ENCODE results near the gene VIL1.
A peak's percentile ranks its signal among the peaks of the same experiment; 100 is the strongest.

VIL1 gene

DNA sequence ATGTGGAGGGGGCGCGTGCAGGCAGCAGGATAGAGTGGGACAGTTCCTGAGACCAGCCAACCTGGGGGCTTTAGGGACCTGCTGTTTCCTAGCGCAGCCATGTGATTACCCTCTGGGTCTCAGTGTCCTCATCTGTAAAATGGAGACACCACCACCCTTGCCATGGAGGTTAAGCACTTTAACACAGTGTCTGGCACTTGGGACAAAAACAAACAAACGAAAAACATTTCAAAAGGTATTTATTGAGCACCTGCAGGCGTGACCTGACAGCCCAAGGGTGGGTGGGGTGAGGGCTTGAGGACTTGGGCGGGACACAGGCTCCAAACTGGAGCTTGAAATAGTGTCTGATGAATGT lies 23.9 kb upstream of the VIL1 start:
- DNase-seq: no peak

DNA sequence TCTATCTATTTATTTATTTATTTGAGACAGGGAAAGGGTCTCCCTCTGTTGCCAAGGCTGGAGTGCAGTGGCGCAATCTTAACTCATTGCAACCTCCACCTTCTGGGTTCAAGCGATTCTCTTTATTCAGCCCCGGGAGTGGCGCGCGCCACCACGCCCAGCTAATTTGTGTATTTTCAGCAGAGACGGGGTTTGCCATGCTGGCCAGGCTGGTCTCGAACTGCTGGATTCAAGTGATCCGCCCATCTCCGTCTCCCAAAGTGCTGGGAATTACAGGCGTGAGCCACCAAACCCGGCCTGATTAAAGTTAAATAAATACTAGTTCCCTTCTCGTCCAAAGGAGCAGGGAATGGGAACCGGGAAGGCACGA lies 23.5 kb upstream of the VIL1 start:
- DNase-seq: no peak

DNA sequence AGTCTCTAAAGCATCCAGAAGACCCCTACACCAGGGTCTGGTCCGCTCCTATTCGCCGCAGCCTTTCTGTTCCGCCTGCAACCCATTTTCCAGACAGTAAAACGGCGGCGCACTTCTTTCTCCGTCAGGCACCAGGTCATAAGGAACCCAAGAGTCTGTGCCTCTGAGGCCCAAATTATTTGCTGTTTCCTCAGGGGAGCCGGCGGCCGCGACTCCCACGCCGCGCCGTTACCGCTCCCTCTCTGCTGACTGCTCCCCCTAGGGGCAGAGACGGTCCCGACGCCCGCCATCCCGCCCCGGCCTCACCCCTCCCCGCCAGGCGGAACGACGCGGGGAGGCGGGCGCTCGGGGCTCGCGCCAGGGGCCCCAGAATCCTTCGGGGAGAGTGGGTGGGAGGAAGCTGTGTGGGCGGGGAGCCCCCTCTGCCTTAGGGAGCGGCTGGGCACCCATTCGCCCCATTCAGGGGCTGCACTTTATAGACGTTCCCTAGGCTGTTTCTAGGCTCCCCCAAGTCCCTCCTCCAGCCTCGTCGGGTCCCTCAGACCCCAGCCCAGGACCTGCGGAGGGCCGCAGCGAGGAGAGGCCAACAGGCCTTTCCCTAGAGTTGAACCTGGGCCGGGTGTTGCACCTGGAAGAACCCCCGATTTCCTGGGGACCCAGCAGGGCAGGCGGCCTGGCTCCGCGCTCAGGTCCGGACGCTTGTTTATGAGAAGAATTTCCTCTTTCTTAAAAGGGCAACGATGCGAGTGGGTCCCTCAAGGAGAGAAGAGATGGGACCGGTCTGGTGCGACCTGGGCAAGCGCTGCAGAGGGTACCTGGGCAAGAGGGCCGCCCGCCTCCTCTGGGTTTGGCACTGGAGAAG lies 22.9 kb upstream of the VIL1 start:
- peak; percentile 97 to 98 for DNase-seq

DNA sequence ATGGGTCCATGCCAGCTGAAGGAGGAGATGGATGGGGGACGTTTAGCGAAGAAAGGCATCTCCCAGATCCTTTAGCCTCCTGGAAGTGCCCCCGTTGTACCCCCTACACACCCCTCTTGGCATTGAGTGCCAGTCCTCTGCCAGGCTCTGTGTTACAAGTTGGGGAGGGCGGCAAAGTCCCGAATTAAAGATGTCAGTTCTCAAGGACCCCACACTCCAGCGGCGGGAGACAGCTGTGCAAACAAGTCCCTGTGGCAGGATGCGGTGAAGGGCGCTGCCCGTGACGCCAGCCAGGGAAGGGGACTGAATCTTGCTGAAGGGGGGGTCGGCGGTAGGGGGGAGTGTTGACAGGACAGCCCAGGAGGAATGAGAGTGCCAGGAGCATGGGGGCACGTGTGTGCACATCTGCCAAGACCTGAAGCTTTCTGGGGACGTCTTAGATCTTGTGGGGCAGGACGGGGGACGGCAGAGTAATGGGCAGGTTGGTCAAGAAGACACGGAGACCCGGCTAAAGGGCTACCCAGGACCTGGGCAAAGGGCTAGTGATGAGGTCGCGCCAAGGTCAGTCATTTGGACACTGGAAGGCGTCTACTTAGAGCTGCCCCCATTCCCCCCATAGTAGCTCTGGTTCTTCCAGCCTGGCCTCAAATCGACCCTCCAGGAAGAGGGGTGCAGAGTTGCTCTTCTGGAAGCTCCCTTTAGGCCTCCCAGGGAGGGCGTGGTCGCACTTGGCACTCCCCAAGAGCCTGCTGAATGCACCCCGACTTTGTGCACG lies 22.0 kb upstream of the VIL1 start:
- peak in 1 of 2 donors; percentile 47 for DNase-seq

DNA sequence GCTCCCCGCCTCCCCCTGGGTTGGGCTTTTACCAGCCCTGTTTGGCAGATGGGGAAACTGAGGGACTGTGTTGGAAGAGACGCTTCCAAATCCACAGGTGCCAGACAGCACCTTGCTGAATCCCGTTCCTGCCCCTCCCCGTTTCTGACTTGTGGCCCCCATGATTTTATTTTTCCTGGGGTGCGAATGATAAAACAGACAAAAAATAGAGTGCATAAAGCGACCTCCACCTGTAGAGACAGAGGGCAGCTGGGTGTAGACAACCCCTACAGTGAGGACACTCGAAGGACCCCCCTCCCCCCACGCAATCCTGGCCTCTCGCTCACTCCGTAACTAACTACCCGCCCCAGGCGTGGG lies 21.5 kb upstream of the VIL1 start:
- no peak for DNase-seq

DNA sequence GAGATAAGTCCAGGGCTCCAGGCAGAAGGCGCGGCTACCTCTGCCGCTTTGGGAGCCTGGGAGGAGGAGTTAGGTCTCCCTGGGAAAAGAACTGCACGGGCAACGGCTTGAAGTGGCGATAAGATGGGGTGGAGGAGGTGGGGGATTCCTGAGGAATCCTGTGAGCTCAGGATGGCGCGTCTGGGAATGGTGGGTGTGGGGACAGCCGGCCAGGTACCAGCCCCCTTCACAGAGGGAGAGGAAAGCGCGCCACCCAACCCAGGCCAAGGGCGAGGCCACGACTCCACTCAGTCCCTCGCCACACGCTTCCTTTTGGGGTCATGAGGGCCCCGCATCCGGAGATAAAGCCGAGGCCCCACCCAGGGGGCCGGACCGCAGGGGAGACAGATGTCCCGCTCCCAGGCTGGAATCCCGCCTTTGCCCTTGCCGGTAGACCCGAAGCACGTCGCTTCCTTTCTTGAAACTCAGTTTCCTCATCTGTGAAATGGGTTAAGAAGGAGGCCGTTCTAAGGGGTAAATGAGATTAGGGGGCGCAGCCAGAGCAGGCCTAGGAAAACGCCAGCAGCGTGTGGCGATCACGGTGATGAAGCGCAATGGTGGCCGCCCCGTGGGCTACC lies 21.0 kb upstream of the VIL1 start:
- peak; percentile 86 to 88 for DNase-seq

DNA sequence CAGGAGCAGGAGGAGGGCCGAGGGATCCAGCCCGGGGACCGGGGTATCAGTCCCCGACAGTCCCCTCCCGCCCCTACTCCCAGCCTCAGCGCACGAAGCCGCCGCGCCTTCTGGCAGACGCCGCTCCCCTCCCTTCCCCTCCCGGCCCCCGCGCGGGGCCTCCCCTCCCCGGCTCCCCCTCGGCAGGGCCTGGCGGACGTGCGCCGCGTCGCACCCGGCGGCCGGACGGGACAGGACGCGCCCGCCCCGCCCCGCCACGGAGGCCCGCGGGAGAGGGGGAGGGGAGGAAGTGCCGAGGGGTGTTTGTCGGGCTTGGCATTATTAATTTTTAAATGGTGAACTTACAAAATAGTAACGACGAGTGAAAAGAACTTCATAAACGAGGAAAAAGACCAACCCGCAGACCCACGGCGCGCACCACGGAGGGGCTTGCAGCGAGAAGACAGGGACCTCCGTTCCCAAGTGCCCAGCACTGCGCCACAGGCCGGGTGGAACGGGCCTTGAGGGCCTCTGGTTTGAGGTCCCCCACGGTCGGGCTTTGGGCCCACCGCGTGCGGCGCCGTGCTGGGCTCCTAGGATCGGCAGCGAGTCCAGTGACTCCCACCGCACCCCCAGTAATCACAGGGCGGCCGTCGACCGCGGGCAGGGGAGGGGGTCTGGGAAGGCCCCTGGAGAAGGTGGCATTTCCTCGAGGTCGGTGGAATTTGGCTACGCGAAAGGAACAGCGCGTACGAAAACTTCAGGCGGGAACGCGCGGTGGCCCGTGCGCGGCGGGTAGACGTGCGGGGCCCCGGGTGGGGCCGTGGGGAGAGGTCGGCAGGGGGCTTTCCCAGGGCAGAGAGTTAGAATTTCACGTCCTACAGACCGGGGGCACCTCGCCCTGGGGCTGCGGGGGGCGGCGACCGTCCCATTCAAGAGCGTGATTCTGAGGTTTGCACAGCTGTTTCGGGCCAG lies 20.2 kb upstream of the VIL1 start:
- peak; percentile 81 to 87 for DNase-seq

DNA sequence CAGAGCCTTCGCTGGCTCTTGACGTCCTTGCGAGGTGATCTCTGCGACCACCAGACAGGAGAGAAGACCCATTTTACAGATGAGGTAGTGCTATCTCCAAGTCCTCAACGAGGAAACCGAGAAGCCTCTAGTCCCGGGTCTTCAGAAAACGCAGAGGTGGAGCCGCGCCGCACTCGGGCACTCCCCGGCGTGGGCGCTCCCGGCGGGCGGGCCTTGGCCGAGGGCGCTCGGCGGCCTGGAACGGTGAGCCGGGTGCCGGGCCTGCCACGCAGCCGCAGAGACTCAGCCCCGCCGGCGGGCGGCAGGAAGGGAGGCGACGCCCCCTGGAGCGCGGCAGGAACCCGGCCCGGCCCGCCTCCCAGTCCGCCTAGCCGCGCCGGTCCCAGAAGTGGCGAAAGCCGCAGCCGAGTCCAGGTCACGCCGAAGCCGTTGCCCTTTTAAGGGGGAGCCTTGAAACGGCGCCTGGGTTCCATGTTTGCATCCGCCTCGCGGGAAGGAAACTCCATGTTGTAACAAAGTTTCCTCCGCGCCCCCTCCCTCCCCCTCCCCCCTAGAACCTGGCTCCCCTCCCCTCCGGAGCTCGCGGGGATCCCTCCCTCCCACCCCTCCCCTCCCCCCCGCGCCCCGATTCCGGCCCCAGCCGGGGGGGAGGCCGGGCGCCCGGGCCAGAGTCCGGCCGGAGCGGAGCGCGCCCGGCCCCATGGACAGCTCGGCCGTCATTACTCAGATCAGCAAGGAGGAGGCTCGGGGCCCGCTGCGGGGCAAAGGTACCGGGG lies 19.3 kb upstream of the VIL1 start, which contains the start of gene CTDSP1:
CTDSP1 (plus strand) TSS at position 478 of the 776 bp plus-strand sequence; CDS start at position 701, 223 bp downstream.
- peak; percentile 96 to 97 for DNase-seq

DNA sequence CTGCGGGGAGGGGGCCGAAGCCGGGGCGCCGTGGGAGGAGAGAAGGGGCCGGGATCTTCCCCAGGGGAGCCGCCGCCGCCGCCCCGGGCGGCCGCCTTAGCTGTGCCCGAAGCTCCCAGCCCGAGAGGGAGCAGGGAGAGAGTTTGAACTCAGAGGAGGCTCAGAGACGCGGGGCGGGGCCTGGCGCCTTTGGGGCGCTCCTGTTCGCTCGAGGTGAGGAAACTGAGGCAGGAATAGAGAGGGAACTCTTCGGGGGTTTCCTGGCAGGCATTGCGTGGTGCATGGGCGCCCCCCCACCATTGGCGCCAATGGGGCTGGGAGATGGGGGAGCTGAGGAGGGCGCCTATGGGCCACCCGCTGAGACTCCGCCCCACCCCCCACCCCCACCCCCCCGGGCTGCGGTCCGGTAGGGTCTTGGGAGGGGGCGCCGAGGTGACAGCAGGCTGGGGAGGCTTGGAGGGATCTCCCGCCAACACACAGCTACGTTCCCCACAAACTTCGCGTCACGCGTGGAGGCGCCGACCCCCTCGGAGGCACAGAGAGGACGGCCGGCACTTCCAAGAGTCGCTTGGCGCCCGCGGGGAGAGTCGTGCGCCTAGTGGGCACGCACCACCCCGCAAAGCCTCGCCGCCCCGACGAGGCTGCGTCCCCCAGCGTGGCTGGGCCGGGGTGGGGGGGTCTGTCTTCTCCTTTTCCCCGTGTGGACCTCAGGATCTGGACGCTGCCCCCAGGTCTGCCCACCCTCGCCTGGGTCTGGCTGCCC lies 18.6 kb upstream of the VIL1 start:
- peak; percentile 31 to 42 for DNase-seq

DNA sequence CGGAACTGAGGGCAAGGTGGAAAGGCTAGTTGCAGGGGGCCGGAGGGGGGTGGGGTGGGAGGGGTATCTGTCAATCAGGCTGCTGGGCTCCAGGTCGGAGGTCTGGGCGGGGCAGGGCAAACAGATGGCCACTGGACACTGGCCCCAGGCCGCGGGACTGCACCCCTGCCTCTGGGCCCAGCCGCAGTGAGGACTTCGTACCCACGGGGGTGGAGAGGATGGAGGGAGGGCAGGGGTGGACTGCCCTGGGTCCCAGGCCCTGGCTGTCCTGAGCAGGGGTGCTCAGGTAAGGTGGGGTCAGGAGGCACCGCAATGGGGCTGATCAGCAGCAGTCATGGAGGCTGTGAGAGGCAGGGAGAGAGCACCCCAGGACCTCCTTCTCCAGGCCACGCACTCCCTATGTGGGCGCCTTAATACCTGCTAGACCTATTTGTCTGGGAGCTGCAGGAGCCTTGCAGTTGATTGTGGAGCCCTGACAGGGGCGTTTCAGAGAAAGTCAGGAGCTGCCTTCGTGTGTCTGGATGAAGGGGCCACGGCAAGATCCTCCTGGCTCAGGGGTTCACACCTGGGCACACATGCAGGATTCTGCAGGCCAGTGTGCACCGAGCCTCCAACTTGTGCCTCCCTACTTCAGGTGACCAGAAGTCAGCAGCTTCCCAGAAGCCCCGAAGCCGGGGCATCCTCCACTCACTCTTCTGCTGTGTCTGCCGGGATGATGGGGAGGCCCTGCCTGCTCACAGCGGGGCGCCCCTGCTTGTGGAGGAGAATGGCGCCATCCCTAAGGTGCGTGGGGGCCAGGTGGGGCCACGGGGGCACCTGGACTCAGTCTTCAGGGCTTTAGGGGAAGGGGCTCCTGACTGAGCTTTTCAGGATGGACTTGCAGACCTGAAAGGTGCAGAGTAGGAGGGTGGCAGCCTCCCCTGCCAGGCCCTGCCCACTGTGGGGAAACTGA lies 17.7 kb upstream of the VIL1 start:
- DNase-seq: no peak

DNA sequence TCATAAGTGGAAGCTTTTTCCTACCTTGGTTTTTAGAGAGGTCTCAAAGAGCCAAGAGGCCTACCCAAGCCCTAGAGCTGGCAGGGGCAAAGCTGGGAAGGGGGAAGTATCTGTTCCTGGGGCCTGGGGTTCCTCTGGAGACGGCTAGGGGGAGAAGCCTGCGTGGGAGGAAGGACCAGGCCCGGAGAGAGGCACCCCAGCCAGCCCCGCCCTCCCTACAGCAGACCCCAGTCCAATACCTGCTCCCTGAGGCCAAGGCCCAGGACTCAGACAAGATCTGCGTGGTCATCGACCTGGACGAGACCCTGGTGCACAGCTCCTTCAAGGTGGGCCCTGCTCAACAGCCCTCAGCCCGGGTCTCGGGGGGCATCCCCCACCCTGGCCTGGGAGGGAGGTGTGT lies 17.0 kb upstream of the VIL1 start:
- no peak for DNase-seq

DNA sequence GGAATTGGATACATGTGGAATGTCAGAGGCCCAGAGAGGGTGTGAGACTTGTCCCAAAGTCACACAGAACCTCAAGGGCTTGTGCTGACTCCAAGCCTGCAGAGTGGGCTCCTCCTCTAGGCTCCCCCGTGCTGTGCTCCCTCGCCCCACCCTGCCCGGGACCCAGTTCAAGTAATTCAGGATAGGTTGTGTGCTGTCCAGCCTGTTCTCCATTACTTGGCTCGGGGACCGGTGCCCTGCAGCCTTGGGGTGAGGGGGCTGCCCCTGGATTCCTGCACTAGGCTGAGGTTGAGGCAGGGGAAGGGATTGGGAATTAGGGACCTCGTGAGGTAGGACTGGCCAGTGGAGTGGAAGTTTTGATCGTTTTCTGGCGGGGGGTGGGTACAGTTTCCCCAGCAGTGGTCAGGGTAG lies 16.4 kb upstream of the VIL1 start:
- no peak for DNase-seq

DNA sequence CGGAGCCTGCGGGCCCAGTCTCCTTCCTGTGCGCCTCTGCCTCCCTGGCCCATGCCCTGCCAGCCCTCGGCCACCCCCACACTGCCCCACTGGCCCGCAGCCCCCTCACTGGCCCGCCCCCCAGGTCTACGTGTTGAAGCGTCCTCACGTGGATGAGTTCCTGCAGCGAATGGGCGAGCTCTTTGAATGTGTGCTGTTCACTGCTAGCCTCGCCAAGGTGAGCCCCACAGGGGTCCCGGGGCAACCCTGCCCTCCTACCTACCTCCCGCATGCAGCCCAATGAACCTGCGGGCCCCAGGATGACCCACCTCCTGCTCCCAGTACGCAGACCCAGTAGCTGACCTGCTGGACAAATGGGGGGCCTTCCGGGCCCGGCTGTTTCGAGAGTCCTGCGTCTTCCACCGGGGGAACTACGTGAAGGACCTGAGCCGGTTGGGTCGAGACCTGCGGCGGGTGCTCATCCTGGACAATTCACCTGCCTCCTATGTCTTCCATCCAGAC lies 16.0 kb upstream of the VIL1 start:
- DNase-seq: no peak

DNA sequence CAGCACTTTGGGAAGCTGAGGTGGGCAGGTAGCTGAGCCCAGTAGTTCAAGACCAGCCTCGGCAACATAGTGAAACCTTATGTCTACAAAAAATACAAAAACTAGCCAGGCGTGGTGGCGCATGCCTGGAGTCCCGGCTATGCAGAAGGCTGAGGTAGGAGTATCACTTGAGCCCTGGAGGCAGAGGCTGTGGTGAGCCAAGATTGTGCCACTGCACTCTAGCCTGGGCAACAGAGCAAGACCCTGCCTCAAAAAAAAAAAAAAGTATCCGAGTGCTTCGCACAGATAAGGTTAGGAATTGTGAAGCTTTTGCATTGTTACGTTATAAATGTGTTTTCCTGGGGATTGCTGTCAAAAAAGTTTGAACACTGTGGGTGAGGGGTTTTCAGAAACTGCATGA lies 15.1 kb upstream of the VIL1 start:
- DNase-seq: no peak

DNA sequence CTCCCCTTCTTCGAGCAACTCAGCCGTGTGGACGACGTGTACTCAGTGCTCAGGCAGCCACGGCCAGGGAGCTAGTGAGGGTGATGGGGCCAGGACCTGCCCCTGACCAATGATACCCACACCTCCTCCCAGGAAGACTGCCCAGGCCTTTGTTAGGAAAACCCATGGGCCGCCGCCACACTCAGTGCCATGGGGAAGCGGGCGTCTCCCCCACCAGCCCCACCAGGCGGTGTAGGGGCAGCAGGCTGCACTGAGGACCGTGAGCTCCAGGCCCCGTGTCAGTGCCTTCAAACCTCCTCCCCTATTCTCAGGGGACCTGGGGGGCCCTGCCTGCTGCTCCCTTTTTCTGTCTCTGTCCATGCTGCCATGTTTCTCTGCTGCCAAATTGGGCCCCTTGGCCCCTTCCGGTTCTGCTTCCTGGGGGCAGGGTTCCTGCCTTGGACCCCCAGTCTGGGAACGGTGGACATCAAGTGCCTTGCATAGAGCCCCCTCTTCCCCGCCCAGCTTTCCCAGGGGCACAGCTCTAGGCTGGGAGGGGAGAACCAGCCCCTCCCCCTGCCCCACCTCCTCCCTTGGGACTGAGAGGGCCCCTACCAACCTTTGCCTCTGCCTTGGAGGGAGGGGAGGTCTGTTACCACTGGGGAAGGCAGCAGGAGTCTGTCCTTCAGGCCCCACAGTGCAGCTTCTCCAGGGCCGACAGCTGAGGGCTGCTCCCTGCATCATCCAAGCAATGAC lies 14.4 kb upstream of the VIL1 start:
- no peak for DNase-seq

DNA sequence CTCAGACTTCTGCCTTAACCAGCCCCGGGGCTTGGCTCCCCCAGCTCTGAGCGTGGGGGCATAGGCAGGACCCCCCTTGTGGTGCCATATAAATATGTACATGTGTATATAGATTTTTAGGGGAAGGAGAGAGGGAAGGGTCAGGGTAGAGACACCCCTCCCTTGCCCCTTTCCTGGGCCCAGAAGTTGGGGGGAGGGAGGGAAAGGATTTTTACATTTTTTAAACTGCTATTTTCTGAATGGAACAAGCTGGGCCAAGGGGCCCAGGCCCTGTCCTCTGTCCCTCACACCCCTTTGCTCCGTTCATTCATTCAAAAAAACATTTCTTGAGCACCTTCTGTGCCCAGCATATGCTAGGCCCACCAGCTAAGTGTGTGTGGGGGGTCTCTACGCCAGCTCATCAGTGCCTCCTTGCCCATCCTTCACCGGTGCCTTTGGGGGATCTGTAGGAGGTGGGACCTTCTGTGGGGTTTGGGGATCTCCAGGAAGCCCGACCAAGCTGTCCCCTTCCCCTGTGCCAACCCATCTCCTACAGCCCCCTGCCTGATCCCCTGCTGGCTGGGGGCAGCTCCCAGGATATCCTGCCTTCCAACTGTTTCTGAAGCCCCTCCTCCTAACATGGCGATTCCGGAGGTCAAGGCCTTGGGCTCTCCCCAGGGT lies 13.7 kb upstream of the VIL1 start:
- DNase-seq: no peak

DNA sequence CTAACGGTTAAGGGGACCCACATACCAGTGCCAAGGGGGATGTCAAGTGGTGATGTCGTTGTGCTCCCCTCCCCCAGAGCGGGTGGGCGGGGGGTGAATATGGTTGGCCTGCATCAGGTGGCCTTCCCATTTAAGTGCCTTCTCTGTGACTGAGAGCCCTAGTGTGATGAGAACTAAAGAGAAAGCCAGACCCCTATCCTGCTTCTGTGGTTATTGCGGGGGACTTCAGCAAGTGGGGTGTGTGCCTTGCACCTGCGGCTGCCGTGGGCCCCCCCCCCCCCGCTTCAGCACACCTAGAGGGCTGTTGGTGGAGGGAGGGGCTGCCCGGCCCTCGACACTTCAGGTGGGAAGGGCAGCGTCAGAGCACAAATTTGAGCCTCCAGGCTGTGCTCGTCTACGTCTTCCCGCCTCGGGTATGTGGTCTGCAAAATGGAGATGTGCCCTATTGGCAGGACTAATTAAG lies 13.1 kb upstream of the VIL1 start:
- no peak for DNase-seq
